ENCODE measurements around the gene TAPBP.
"Not testable (repeated sequence)": the region's sequence is repeated elsewhere in the genome, so short reads cannot be mapped to it uniquely, and the experiment has no call there.

TAPBP gene

DNA sequence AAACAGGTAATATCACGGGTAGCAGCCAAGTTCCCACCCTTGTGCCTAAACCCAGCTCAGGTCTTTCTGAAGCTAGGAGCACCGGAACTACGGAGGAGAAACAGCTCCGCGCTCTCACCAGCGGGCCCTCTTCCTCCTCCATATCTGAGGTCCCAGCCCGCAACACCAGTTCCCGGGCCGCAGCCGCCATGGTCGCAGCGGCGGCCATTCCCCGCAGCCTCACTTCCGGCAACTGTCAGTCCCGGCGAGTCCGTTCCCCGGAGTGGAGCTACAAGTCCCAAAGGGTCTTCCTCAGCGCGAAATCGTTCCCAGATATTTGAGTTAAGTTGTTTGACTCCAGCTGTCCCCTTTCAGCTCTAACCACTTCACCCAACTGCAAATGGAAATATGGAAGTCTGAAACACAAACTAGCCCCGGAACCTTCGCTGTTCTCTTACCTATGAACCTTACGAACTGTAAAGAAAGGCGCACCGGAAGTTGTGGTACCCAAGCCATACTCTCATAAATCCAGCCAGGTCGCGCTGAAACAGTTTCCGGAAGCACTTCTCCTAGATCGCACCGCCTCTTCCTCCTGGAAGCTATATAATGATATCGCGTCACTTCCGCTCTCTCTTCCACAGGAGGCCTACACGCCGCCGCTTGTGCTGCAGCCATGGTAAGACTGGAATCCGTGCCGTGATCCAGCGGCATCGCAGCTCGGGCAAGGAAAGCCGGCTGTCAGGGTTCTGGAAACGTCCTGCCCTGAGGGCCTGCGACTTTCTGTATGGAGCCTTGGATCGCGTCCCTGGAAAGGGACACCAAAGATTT, 42.2 kb downstream of the TAPBP start, which contains the start of the genes RPS18 and VPS52:
TSS of gene RPS18 (plus strand) at position 608 of the 807 bp plus-strand sequence. CDS start at position 653, 45 bp downstream.
TSS of gene VPS52 (minus strand) at position 409 of the 807 bp plus-strand sequence. CDS start at position 208, 201 bp downstream.
- Histone ChIP-seq H3K9ac (ENCODE audit: low read length) (peak within 1 kb of the TSS; percentile 75), H3F3A (ENCODE audit: insufficient read depth) (peaks cover 54% of the 10 kb centered on the region), H3K79me2 (ENCODE audit: insufficient read depth, low read length) (peaks cover 45% of the 10 kb centered on the region), H2AFZ (ENCODE audit: low read depth, low read length, severe bottlenecking) (peak within 1 kb of the TSS; percentile 91), H3K36me3 (ENCODE audit: low read length) (peaks cover 30% of the 10 kb centered on the region), H3K27ac (ENCODE audit: low read depth, low read length) (peak within 1 kb of the TSS; percentile 90), H3K9me3 (ENCODE audit: insufficient read depth, low read length) (no peaks in the 10 kb centered on the region), H4K20me1 (ENCODE audit: low read depth, low read length) (peaks cover 16% of the 10 kb centered on the region), H3K9me2 (replicated peaks; ENCODE audit: insufficient read depth, low read length) (no peaks in the 10 kb centered on the region), H3K27me3 (ENCODE audit: low read length) (no peaks in the 10 kb centered on the region), H3K4me3 (ENCODE audit: insufficient read depth, low read length, poor library complexity, severe bottlenecking) (peak within 1 kb of the TSS; percentile 76), H3K4me2 (ENCODE audit: low read depth, low read length, poor library complexity, severe bottlenecking) (peak within 1 kb of the TSS; percentile 88)
- no peak for TF ChIP-seq EZH2phosphoT487 (conservative IDR thresholded peaks at IDR 0.05; ENCODE audit: low read length)
- TF ChIP-seq, protein P1, sequence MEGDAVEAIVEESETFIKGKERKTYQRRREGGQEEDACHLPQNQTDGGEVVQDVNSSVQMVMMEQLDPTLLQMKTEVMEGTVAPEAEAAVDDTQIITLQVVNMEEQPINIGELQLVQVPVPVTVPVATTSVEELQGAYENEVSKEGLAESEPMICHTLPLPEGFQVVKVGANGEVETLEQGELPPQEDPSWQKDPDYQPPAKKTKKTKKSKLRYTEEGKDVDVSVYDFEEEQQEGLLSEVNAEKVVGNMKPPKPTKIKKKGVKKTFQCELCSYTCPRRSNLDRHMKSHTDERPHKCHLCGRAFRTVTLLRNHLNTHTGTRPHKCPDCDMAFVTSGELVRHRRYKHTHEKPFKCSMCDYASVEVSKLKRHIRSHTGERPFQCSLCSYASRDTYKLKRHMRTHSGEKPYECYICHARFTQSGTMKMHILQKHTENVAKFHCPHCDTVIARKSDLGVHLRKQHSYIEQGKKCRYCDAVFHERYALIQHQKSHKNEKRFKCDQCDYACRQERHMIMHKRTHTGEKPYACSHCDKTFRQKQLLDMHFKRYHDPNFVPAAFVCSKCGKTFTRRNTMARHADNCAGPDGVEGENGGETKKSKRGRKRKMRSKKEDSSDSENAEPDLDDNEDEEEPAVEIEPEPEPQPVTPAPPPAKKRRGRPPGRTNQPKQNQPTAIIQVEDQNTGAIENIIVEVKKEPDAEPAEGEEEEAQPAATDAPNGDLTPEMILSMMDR (IDR thresholded peaks at IDR 0.05; ENCODE audit: insufficient read depth, low read length, poor library complexity, severe bottlenecking) = no peak

DNA sequence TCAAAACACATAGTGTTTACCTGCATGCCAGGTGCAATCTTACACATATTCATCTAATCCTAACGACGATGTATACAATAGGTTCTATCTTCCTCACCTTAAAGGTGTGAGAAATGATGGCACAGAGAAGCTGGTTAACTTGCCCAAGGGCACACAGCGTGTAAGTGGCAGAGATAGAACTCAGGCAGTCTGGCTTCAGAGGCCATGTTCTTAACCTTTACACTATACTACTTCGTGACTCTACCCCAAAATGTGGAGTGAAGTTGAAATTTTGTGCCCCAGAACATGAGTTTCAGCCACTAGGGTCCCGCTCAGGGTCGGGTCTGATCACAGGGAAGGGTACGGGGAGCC, 42.8 kb downstream of the TAPBP start:
- TF ChIP-seq EZH2phosphoT487 (conservative IDR thresholded peaks at IDR 0.05; ENCODE audit: low read length) = no peak
- TF ChIP-seq, protein P1 (IDR thresholded peaks at IDR 0.05; ENCODE audit: insufficient read depth, low read length, poor library complexity, severe bottlenecking) = no peak
- Histone ChIP-seq H2AFZ (ENCODE audit: low read depth, low read length, severe bottlenecking) (peak overlapping the region; percentile 91), H3K9me3 (ENCODE audit: insufficient read depth, low read length) (no peaks in the 10 kb centered on the region), H3K9ac (ENCODE audit: low read length) (peak overlapping the region; percentile 75), H4K20me1 (ENCODE audit: low read depth, low read length) (peaks cover 16% of the 10 kb centered on the region), H3K27me3 (ENCODE audit: low read length) (no peaks in the 10 kb centered on the region), H3K4me3 (ENCODE audit: insufficient read depth, low read length, poor library complexity, severe bottlenecking) (peak overlapping the region; percentile 76), H3K79me2 (ENCODE audit: insufficient read depth, low read length) (peaks cover 45% of the 10 kb centered on the region), H3K9me2 (replicated peaks; ENCODE audit: insufficient read depth, low read length) (no peaks in the 10 kb centered on the region), H3K27ac (ENCODE audit: low read depth, low read length) (peak overlapping the region; percentile 90), H3F3A (ENCODE audit: insufficient read depth) (peaks cover 48% of the 10 kb centered on the region), H3K36me3 (ENCODE audit: low read length) (peaks cover 27% of the 10 kb centered on the region), H3K4me2 (ENCODE audit: low read depth, low read length, poor library complexity, severe bottlenecking) (peak overlapping the region; percentile 66)

DNA sequence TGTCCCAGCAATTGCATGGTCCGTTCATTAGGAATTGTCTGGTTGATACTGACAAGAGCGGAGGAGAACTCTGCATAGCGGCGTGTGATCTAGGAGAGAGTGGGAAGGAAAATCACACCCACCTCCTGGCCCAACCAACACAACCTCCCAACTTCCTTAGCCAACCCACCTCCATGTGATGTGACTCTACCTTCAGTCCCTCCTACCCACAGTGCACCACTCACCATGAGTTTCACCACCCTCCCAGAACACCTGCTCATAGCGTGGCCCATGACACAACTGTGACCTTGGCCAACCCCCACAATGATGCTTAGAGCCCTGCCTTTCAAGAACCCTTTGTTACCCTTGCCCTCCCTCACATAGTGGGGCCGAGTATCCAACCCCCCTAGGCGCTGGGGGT, 49.9 kb downstream of the TAPBP start:
- no peak overlapping the region for H3K9ac ChIP-seq (ENCODE audit: low read length)
- H3K4me3 ChIP-seq (ENCODE audit: insufficient read depth, low read length, poor library complexity, severe bottlenecking) = no peak overlapping the region
- H3K9me3 ChIP-seq (ENCODE audit: insufficient read depth, low read length) = no peaks in the 10 kb centered on the region
- H3K79me2 ChIP-seq (ENCODE audit: insufficient read depth, low read length) = no peaks in the 10 kb centered on the region
- H3K9me2 ChIP-seq (replicated peaks; ENCODE audit: insufficient read depth, low read length) = no peaks in the 10 kb centered on the region
- no peak overlapping the region for H2AFZ ChIP-seq (ENCODE audit: low read depth, low read length, severe bottlenecking)
- peaks cover 18% of the 10 kb centered on the region; the same call in 1 of the 2 replicates for H3K36me3 ChIP-seq (ENCODE audit: low read length)
- H4K20me1 ChIP-seq (ENCODE audit: low read depth, low read length) = no peaks in the 10 kb centered on the region
- H3K27ac ChIP-seq (ENCODE audit: low read depth, low read length) = no peak overlapping the region
- H3K27me3 ChIP-seq (ENCODE audit: low read length) = no peaks in the 10 kb centered on the region
- peaks cover 8% of the 10 kb centered on the region for H3F3A ChIP-seq (ENCODE audit: insufficient read depth)
- H3K4me2 ChIP-seq (ENCODE audit: low read depth, low read length, poor library complexity, severe bottlenecking) = no peak overlapping the region
- TF ChIP-seq, protein P1 (IDR thresholded peaks at IDR 0.05; ENCODE audit: insufficient read depth, low read length, poor library complexity, severe bottlenecking) = no peak
- no peak for TF ChIP-seq EZH2phosphoT487 (conservative IDR thresholded peaks at IDR 0.05; ENCODE audit: low read length)

DNA sequence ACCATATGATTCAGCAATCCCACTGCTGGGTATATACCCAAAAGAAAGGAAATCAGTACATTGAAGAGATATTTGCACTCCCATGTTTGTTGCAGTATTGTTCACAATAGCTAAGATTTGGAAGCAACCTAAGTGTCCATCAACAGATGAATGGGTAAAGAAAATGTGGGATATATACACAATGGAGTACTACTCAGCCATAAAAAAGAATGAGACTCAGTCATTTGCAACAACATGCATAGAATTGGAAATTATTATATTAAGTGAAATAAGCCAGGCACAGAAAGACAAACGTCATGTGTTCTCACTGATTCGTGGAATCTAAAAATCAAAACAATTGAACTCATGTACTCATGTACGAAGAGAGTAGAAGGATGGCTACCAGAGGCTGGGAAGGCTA, 51.4 kb downstream of the TAPBP start:
- H2AFZ ChIP-seq (ENCODE audit: low read depth, low read length, severe bottlenecking); H3K4me3 ChIP-seq (ENCODE audit: insufficient read depth, low read length, poor library complexity, severe bottlenecking); H3K4me2 ChIP-seq (ENCODE audit: low read depth, low read length, poor library complexity, severe bottlenecking); H3F3A ChIP-seq (ENCODE audit: insufficient read depth); H3K79me2 ChIP-seq (ENCODE audit: insufficient read depth, low read length); H3K9me2 ChIP-seq (replicated peaks; ENCODE audit: insufficient read depth, low read length); H3K9ac ChIP-seq (ENCODE audit: low read length); H3K27ac ChIP-seq (ENCODE audit: low read depth, low read length); H3K9me3 ChIP-seq (ENCODE audit: insufficient read depth, low read length); H3K27me3 ChIP-seq (ENCODE audit: low read length); H4K20me1 ChIP-seq (ENCODE audit: low read depth, low read length): not testable (repeated sequence)
- H3K36me3 ChIP-seq (ENCODE audit: low read length) = peaks cover 21% of the 10 kb centered on the region; the same call in 1 of the 2 replicates

All from SU-DHL-6 (cell line).